NCI-H1092 treated with DMSO at 0.1 percent for 48 hours (cell line): ENCODE measurements around the gene PAM16.

Source experiments
- DNase-seq: peaks from one replicate; lab custom pipeline; 2025; lab: John Stamatoyannopoulos, UW

PAM16 gene

GRCh38 chr16:4383591-4384444 is 32.7 kb upstream of the PAM16 start:
- no peak for DNase-seq

GRCh38 chr16:4382795-4383357 is 31.8 kb upstream of the PAM16 start:
- DNase-seq = no peak

DNA sequence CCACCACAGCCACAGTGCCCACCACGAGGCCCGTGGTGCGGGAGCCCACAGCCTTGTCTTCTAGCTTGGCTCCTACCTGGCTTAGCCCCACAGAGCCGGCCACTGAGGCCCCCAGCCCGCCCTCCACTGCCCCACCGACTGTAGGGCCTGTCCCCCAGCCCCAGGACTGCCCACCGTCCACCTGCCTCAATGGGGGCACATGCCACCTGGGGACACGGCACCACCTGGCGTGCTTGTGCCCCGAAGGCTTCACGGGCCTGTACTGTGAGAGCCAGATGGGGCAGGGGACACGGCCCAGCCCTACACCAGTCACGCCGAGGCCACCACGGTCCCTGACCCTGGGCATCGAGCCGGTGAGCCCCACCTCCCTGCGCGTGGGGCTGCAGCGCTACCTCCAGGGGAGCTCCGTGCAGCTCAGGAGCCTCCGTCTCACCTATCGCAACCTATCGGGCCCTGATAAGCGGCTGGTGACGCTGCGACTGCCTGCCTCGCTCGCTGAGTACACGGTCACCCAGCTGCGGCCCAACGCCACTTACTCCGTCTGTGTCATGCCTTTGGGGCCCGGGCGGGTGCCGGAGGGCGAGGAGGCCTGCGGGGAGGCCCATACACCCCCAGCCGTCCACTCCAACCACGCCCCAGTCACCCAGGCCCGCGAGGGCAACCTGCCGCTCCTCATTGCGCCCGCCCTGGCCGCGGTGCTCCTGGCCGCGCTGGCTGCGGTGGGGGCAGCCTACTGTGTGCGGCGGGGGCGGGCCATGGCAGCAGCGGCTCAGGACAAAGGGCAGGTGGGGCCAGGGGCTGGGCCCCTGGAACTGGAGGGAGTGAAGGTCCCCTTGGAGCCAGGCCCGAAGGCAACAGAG is 31.0 kb upstream of the PAM16 start:
- DNase-seq = no peak

DNA sequence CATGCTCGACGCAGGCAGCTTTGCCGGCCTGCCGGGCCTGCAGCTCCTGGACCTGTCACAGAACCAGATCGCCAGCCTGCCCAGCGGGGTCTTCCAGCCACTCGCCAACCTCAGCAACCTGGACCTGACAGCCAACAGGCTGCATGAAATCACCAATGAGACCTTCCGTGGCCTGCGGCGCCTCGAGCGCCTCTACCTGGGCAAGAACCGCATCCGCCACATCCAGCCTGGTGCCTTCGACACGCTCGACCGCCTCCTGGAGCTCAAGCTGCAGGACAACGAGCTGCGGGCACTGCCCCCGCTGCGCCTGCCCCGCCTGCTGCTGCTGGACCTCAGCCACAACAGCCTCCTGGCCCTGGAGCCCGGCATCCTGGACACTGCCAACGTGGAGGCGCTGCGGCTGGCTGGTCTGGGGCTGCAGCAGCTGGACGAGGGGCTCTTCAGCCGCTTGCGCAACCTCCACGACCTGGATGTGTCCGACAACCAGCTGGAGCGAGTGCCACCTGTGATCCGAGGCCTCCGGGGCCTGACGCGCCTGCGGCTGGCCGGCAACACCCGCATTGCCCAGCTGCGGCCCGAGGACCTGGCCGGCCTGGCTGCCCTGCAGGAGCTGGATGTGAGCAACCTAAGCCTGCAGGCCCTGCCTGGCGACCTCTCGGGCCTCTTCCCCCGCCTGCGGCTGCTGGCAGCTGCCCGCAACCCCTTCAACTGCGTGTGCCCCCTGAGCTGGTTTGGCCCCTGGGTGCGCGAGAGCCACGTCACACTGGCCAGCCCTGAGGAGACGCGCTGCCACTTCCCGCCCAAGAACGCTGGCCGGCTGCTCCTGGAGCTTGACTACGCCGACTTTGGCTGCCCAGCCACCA is 30.2 kb upstream of the PAM16 start:
- no peak for DNase-seq

DNA sequence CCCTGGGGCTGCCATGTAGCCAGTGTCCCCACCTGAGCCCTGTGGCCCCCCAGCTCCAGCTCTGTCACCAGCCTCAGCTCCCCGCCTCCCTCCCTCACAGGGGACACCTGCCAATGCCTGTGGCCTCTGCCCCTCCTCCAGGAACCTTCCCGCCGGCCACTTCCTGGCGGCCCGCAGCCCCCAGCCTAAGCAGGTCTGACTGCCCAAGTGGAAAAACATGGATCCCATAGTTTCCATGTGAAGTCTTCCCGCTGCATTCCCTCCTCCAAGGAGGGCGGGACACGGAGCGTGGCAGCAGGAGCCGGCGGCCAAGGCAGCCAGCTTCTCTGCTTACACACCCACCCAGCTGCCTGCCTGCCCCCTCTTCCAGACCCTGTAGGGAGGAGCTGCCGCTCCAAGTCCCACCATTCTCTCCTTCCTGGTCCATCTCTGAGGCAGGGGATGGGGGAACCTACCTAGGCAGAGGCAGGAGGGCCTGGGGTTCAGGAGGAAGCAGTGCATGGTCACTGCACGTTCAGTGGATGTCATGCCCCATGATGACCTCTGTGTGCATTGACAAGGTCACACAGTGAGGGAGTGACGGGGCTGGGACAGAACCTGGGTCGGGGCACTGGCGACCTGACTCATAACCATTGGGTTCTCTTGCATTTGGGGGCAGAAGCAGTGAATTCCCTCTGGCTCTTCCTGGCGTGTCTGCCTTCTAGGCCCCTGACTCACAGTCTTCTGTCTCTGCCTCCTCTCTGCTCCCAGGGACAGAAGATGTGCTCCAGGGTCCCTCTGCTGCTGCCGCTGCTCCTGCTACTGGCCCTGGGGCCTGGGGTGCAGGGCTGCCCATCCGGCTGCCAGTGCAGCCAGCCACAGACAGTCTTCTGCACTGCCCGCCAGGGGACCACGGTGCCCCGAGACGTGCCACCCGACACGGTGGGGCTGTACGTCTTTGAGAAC is 29.3 kb upstream of the PAM16 start:
- no peak for DNase-seq

DNA sequence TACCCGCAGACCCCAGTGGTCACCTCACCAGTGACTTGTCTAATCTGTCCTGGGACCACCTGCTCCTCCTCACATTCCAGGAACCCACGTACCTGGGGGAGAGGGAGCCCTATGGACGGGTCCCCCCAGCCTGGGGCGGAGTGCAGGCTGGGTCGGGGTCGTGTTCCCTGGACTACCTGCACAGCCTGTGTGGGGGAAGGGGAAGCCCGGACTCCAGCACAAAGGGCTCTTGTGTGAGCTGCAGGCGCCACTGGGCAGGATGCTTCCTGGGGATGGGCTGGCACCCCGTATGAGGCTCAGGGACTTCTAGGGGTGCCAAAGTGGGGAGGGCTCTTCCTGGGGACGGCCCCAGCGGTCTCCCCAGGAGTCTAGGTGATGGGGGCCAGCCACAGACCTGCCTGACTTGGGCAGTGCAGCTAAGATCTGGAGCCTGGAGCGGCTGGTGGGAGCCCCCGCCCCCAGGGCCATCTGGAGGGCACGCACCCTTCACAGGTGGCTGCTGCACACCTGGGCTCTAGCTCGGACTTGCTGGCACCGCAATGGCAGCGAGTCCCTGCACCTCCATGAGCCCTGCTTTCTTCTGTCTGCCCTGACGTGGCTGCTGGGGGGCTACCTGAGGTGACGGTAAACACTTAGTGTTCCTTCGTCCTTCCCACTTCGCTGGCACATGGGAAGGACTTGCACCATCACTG is 28.0 kb upstream of the PAM16 start:
- DNase-seq = no peak

GRCh38 chr16:4378161-4378666 is 27.1 kb upstream of the PAM16 start:
- no peak for DNase-seq

GRCh38 chr16:4377573-4378154 is 26.5 kb upstream of the PAM16 start:
- no peak for DNase-seq

- peak; percentile 21 for DNase-seq
Observed at GRCh38 chr16:4376893-4377572, 25.9 kb upstream of the PAM16 start.

GRCh38 chr16:4376126-4376892 is 25.2 kb upstream of the PAM16 start:
- no peak for DNase-seq

GRCh38 chr16:4375717-4376116 is 24.6 kb upstream of the PAM16 start:
- DNase-seq = no peak

- no peak for DNase-seq
Observed at GRCh38 chr16:4373909-4374742, 23.0 kb upstream of the PAM16 start.

DNA sequence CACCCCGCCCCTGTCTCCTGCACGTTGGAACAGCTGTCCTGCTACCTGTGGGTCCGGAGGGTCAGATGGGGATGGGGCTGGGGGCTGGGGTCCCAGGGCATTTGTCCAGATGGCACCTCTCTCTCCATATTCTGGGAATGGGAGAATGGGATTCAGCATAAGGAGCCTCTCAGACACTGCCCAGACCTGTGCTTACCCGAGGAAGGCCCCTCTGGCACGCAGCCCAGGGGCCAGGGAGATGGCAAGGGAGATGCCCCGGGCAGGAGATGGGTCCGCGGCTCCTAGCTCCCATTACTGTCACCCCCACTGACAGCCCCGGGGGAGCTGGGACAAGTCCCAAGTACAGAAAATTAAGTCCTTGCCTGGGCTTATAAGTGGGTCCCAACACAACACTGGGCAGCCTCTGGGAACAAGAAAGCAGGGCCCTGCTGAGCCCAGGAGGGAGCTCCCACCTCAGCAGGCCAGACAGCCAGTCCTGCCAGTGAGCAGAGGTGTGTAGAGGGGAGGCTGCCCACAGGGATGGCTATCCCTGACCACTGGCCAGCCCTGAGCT is 22.3 kb upstream of the PAM16 start:
- peak; percentile 81 for DNase-seq

DNA sequence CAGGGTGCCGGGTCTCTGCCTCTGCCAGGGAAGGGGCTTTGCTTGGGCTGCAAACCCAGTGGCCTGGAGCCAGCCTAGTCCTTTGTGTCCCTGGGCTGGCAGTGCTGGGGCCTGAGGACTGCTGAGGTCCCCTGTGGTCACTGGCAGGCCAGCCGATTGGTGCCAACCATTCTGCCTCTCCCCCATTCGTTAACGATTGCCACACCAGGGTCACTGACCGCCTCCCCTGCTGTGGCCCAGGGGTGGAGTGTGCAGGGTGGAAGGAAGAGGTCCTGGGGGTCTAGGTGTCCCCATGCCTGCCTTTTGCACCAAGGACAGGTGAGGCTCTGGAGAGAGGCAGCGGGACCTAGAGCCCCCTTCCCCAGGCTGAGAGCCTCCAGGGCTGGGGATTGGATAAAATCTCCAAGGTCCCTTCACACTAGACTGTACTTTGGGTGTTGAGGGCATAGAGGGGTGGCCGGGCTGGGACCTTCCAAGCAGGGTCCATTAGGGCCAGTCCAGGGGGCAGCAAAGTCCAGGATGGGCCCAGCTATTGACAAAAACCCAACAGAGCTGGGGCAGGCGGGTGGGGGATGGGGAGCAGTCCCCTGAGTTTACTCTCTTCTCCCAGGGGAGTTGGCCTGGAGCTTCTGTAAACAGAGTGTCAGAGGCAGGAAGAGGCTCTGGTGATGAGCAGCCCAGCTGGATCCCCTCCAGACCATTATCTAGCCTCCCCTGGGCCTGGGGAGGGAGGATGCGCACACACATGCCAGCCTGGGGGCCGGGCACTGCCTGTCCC is 21.6 kb upstream of the PAM16 start:
- peak; percentile 88 for DNase-seq

- no peak for DNase-seq
Observed at GRCh38 chr16:4372001-4372577, 21.0 kb upstream of the PAM16 start.
